HUES6 (cell line): Measurements from ENCODE around the gene LANCL1.

ENCODE experiments used
- H3K27ac ChIP-seq: 2 replicates; pipeline ENCODE4 v1.7.0; 2013; ENCODE audit warnings: low read depth, mild to moderate bottlenecking, low read length, inconsistent platforms
- H3K27me3 ChIP-seq: 2 replicates; pipeline ENCODE4 v1.6.1; 2013; ENCODE audit warnings: low read length; ENCODE audit not compliant: control insufficient read depth, insufficient read depth
- H3K36me3 ChIP-seq: 2 replicates; pipeline ENCODE4 v1.6.1; 2013; ENCODE audit warnings: low read length; ENCODE audit not compliant: control insufficient read depth, insufficient read depth
- H3K4me1 ChIP-seq: 2 replicates; pipeline ENCODE4 v1.6.1; 2013; ENCODE audit warnings: low read length; ENCODE audit not compliant: control insufficient read depth, insufficient read depth
- H3K4me3 ChIP-seq: 2 replicates; pipeline ENCODE4 v1.5.1; 2013; ENCODE audit warnings: low read depth, low read length
- H3K9ac ChIP-seq: one replicate; pipeline ENCODE4 v1.6.1; 2013; ENCODE audit warnings: mild to moderate bottlenecking, low read length
- H3K9me3 ChIP-seq: 2 replicates; pipeline ENCODE4 v1.6.1; 2013; ENCODE audit warnings: low read depth, low read length; ENCODE audit not compliant: control insufficient read depth, insufficient read depth

LANCL1 gene, protein sequence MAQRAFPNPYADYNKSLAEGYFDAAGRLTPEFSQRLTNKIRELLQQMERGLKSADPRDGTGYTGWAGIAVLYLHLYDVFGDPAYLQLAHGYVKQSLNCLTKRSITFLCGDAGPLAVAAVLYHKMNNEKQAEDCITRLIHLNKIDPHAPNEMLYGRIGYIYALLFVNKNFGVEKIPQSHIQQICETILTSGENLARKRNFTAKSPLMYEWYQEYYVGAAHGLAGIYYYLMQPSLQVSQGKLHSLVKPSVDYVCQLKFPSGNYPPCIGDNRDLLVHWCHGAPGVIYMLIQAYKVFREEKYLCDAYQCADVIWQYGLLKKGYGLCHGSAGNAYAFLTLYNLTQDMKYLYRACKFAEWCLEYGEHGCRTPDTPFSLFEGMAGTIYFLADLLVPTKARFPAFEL

DNA sequence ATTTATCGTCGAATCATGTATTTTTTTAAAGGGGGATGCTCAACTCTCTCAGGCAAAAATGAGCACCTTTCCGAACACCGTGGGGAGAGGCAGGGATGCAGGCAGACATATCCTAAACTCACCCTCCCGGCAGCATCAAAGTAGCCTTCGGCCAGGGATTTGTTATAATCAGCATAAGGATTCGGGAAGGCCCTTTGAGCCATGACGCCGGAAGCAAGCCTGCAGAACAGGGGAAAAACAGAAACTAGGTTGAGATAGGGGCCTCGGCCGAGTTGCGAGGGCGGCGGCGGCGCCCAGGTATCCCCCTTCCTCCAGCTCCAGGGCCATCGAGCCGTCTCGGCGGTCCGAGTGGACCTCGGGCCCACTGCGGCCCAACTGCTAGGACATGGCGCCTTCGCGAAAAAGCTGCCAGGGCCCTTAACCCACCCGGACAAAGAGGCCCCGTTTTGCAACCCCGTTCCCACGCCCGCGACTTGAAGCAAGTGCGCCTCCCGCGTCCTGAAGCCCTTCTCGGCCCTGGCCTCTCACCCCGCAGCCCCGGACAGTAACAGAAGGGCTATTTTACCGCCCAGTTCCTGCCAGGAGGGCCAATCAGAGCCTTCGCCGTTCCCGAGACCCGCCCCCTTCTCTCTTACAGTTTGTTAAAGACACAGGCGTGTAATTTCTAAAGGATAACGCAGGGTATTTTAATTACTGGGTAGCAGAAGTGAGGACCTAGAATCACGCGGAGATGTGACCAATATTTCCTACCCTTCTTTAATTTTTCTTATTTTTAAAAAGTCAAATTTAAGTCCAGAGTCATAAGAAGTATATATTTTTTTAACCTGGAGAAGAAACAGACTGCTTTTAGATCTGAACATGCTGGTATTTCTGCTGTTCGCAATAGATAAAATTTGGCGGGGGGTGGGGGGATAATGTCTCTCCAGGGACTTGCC, at the start of gene LANCL1:
TSS of gene LANCL1 (minus strand) at position 566 of the 935 bp plus-strand sequence. CDS start at position 203, 363 bp downstream.
- H3K9ac ChIP-seq: peak within 1 kb of the TSS; percentile 93
- H3K4me1 ChIP-seq: peaks cover 10% of the 10 kb centered on the region
- peak within 1 kb of the TSS; percentile 93 for H3K4me3 ChIP-seq
- H3K36me3 ChIP-seq: peaks cover 7% of the 10 kb centered on the region
- H3K9me3 ChIP-seq: no peaks in the 10 kb centered on the region
- H3K27me3 ChIP-seq: no peaks in the 10 kb centered on the region
- H3K27ac ChIP-seq: peak within 1 kb of the TSS; percentile 70; the same call in 1 of the 2 replicates

DNA sequence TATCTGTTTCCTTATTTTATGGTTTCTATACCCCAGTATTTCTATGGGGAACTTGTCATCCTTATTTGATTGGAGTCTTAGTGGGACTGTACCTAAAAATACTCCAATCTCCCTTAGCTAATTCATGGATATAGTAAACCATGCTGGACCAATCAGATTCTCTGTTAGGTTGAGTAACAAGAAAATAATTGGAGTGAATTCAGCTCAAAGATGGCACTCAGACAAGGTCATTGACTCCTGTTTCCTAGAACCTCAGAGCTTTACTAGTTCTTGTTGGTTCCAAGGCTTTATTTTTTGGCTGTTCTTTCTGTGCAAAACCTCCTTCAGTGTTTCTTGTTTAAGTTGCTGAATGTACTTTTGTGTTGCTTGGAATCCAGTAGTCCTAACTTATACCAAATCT, 48.0 kb upstream of the LANCL1 start:
- Histone ChIP-seq H3K36me3 (no peaks in the 10 kb centered on the region), H3K27me3 (no peaks in the 10 kb centered on the region), H3K9ac (no peak overlapping the region), H3K4me1 (peaks cover 5% of the 10 kb centered on the region; the same call in 1 of the 2 replicates), H3K4me3 (no peak overlapping the region), H3K9me3 (no peaks in the 10 kb centered on the region), H3K27ac (no peak overlapping the region)

DNA sequence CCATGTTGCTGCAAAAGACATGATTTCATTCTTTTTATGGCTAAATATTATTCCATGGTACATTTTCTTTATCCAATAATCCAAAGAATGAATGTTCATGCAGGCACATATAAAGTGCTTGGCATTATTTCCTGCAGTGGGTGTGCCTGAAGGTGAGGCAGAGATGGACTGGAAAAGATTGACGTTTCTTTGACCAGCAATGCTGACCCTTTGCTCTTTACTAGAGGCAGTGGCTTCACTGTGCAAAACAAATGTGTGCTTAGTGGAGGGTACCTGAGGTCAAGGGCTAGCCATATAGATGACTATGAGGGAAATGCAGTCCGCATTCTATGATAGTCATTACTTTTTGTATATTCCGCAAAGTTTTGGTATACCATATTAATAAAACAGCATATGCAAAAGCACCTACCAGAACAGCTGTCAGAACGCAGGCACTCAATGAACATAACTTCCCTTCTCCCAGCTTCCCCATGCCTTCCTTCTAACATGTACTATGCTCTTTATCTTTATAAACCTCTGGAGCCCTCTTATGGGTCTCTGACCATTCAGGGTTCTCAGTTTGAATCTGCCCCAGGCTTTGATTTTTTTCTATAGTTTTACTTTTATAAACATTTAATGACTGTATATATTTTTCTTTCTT, 47.2 kb upstream of the LANCL1 start:
- H3K4me1 ChIP-seq: no peaks in the 10 kb centered on the region

GRCh38 chr2:210522399-210522798, 45.8 kb upstream of the LANCL1 start:
- Histone ChIP-seq H3K4me3 (no peak overlapping the region), H3K27me3 (no peaks in the 10 kb centered on the region), H3K4me1 (no peaks in the 10 kb centered on the region), H3K36me3 (no peaks in the 10 kb centered on the region), H3K9ac (no peak overlapping the region), H3K9me3 (no peaks in the 10 kb centered on the region), H3K27ac (no peak overlapping the region)

More for the DNA sequence above, 47.2 kb upstream of the LANCL1 start:
- Histone ChIP-seq H3K9ac (no peak overlapping the region), H3K4me3 (no peak overlapping the region), H3K27me3 (no peaks in the 10 kb centered on the region), H3K9me3 (no peaks in the 10 kb centered on the region), H3K27ac (no peak overlapping the region), H3K36me3 (no peaks in the 10 kb centered on the region)

DNA sequence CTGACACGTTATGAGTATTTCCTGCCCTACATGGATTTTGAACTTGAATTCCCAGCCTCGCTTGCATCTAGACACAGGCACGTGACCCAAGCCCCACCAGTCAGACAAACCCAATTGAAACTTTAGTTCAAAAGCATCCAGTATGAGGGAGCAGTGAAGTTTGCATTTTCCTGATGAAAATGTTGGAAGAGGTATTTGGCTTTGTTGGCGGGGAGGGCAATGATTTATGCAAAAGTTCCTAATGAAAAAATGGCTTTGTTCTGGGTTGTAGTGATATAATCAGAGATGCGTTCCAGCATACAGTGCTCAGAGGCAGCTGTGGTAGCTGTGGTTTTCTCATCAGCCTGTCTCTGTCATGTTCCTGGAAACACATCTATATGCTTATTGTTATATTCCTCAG, 43.0 kb upstream of the LANCL1 start:
- no peaks in the 10 kb centered on the region for H3K4me1 ChIP-seq
- H3K27me3 ChIP-seq: no peaks in the 10 kb centered on the region
- no peaks in the 10 kb centered on the region for H3K9me3 ChIP-seq
- H3K9ac ChIP-seq: no peak overlapping the region
- no peaks in the 10 kb centered on the region for H3K36me3 ChIP-seq
- H3K27ac ChIP-seq: no peak overlapping the region
- no peak overlapping the region for H3K4me3 ChIP-seq

GRCh38 chr2:210517264-210517663, 40.7 kb upstream of the LANCL1 start:
- no peak overlapping the region for H3K27ac ChIP-seq
- no peaks in the 10 kb centered on the region for H3K9me3 ChIP-seq
- H3K4me1 ChIP-seq: no peaks in the 10 kb centered on the region
- H3K9ac ChIP-seq: no peak overlapping the region
- no peaks in the 10 kb centered on the region for H3K27me3 ChIP-seq
- no peak overlapping the region for H3K4me3 ChIP-seq
- H3K36me3 ChIP-seq: no peaks in the 10 kb centered on the region

DNA sequence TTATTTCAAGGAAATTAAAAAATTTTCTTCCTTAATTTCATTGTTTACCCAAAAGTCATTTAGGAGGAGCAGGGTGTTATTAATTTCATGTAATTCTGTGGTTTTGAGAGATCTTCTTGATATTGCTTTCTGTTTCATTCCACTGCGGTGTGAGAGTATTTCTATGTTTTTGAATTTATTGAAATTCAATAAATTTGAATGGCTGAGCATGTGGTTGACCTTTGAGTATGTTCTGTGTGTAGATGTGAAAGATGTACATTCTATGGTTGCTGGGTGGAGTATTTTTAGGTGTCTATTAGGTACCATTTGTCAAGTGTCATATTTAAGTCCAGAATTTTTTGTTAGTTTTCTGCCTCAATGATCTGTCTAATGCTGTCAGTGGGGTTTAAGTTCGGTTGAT, 39.4 kb upstream of the LANCL1 start:
- H3K4me3 ChIP-seq: no peak overlapping the region
- H3K9me3 ChIP-seq: no peaks in the 10 kb centered on the region

GRCh38 chr2:210503725-210504191, 27.2 kb upstream of the LANCL1 start:
- H3K27ac ChIP-seq: no peak overlapping the region
- H3K4me1 ChIP-seq: no peaks in the 10 kb centered on the region
- H3K4me3 ChIP-seq: no peak overlapping the region
- no peak overlapping the region for H3K9ac ChIP-seq
- no peaks in the 10 kb centered on the region for H3K27me3 ChIP-seq
- H3K9me3 ChIP-seq: peaks cover 28% of the 10 kb centered on the region
- H3K36me3 ChIP-seq: no peaks in the 10 kb centered on the region

More for the DNA sequence above, 39.4 kb upstream of the LANCL1 start:
- Histone ChIP-seq H3K27ac (no peak overlapping the region), H3K27me3 (no peaks in the 10 kb centered on the region), H3K36me3 (no peaks in the 10 kb centered on the region), H3K4me1 (no peaks in the 10 kb centered on the region), H3K9ac (no peak overlapping the region)

DNA sequence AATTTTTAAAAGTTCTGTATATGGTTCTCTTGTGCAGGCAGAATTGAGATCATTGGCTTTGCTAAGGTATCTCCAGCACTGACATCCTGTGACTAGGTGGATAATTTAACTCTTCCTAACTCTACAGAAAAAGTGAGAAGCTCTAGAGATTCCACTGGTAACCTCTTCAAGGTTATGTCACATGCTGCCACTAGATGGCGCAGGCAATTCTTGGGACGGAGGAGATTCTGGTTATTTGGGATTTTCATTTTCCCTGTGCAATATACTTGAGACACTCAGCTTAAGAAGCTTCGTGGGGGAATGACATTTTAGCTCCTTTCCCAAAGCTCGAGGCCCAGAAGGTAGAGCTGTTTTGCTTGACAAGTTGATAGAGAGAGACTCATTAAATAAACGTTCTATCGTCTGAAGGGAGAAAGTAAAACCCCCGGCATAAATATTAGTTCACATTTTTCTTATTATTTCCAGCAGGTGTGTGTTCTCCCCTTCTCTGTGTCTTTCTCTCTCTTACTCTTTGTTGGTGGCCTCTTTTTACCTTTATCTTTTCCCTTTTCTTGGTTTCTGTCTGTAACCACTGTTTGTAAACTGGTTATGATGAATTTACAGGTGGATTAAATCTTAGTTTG, 26.6 kb upstream of the LANCL1 start:
- Histone ChIP-seq H3K4me3 (no peak overlapping the region), H3K27ac (no peak overlapping the region), H3K36me3 (no peaks in the 10 kb centered on the region), H3K9ac (no peak overlapping the region), H3K9me3 (peaks cover 32% of the 10 kb centered on the region), H3K4me1 (no peaks in the 10 kb centered on the region), H3K27me3 (no peaks in the 10 kb centered on the region)

GRCh38 chr2:210496512-210496911, 20.0 kb upstream of the LANCL1 start:
- no peak overlapping the region for H3K4me3 ChIP-seq
- no peak overlapping the region for H3K27ac ChIP-seq
- H3K36me3 ChIP-seq: no peaks in the 10 kb centered on the region
- H3K4me1 ChIP-seq: no peaks in the 10 kb centered on the region
- peaks cover 17% of the 10 kb centered on the region for H3K9me3 ChIP-seq
- no peak overlapping the region for H3K9ac ChIP-seq
- H3K27me3 ChIP-seq: no peaks in the 10 kb centered on the region
